Pancreas (tissue), 10 donors: Measurements from ENCODE around the gene ZNF215. TPM values are rescaled to one million over a fixed set of nuclear protein-coding genes. Genes with fewer than 3 reads are reported as not detected.
"Not testable (repeated sequence)": the region's sequence is repeated elsewhere in the genome, so short reads cannot be mapped to it uniquely, and the experiment has no call there.

Experiments used
- ATAC-seq, 4 donors: fragments of 200-7000 bp; cut with Tn5 transposase; one replicate each; pipeline versions ENCODE4 v1.8.0 to v1.9.1; 2020; ENCODE audit warnings: mild to moderate bottlenecking in 4 of 4, moderate library complexity in 4 of 4
- DNase-seq, 6 donors: peaks; one replicate each; pipeline ENCODE4 v3.0.0-alpha.2; 2020
- FAIRE-seq: peaks from 2 replicates; lab custom pipeline; 2012; peaks lifted over from hg19 to GRCh38; lab: Jason Lieb, UNC
- H3K27ac ChIP-seq, 4 donors: fragments of 200-600 bp; sonication (generic); 1 replicate in 3 of 4; 2 replicates in 1 of 4; pipeline versions ENCODE4 v1.5.0 to v1.8.0; 2020
- H3K27me3 ChIP-seq, 4 donors: fragments of 200-600 bp; one replicate each; pipeline ENCODE4 v1.8.0; 2021
- H3K36me3 ChIP-seq, 3 donors: fragments of 200-600 bp; sonication (generic) in 1 of 3; one replicate each; pipeline versions ENCODE4 v1.5.0 to v1.8.0; 2020 to 2021
- H3K4me1 ChIP-seq, 3 donors: fragments of 200-600 bp; one replicate each; pipeline ENCODE4 v1.8.0; 2021
- H3K4me3 ChIP-seq, 4 donors: fragments of 200-600 bp; sonication (generic) in 2 of 4; one replicate each; pipeline versions ENCODE4 v1.5.0 to v1.8.0; 2020 to 2021
- H3K9me3 ChIP-seq, 4 donors: fragments of 200-600 bp; one replicate each; pipeline ENCODE4 v1.8.0; 2021
- CTCF ChIP-seq, 4 donors: fragments of 200-600 bp; sonication (generic) in 3 of 4; IDR thresholded peaks; one replicate each; pipeline versions ENCODE4 v1.5.0 to v1.8.0; 2021; ENCODE audit warnings: antibody characterized with exemption in 4 of 4
- WGBS, 2 donors: extraction: QIAGEN DNeasy Blood & Tissue Kit; methylation state at CpG; one replicate each; pipeline ENCODE4 v1.1.7; 2013; 5-methylcytosine and 5-hydroxymethylcytosine counted together
- intact Hi-C, 3 donors: fragments of 100-400 bp; cut with DNase I; formaldehyde crosslinking; loops; one replicate each; pipeline versions ENCODE4 v1.11.1 to v1.14.2; 2022
- polyA plus RNA-seq, 2 donors: library from polyadenylated mRNA; stranded (reverse); fragments of 200-250 nt; gene quantifications; one replicate each; pipeline ENCODE4 v1.2.3, GENCODE V29; 2013
- total RNA-seq, 6 donors: library from RNA; stranded (reverse); fragmentation: NEBNext Ultra II Directional in 4 of 6; extraction: Animal tissue kit (Norgen Biotek cat#: 25700) in 4 of 6; gene quantifications; one replicate each; pipeline versions ENCODE4 v1.2.1 to v1.2.4, GENCODE V29; 2021 to 2023
- donor health status: healthy with polysubstance abuse.
- donor health status: DM: no; HTN: no; CAD: no; lungs with moderate emphysema.
- donor health status: DM: no; HTN: no; CAD: no.
- donor health status: control.
- donor health status: control.
- donor health status: Bipolar disorder and iron deficiency.
- donor health status: DM: yes; HTN: yes; CAD: no.
- donor health status: DM: no; HTN: no; CAD: no.
- donor health status: DM: no; HTN: no; CAD: no.
- donor health status: DM: yes; HTN: yes; CAD: no.

ZNF215 gene
- total RNA-seq (1 to 10 TPM; 1.7 to 4.5 (median 2.7) TPM), polyA plus RNA-seq (1 to 10 TPM; 1.6 TPM)

GRCh38 chr11:6926208-6927029 is at the start of gene ZNF215:
ZNF215 (plus strand) TSS chr11:6926426; CDS start chr11:6932273, 5,847 bp downstream.
- peaks cover 0 to 8% (median 5%) of the 10 kb centered on the region in 3 donors for H3K4me1 ChIP-seq
- peak; percentile 86 to 93 (median 90) for ATAC-seq
- 1 to 2% methylated on average over 61 of the region's 61 CpGs for WGBS, 2 donors
- peak; percentile 73 to 86 (median 78) for DNase-seq
- intact Hi-C loops, result no loop called here
- no peaks in the 10 kb centered on the region for H3K27me3 ChIP-seq
- FAIRE-seq, result no peak
- H3K27ac ChIP-seq, result peak within 1 kb of the TSS in 2 of 4 donors; percentile 37 to 47
- H3K9me3 ChIP-seq, result no peaks in the 10 kb centered on the region
- peak within 1 kb of the TSS; percentile 24 to 68 (median 50) for H3K4me3 ChIP-seq
- TF ChIP-seq CTCF (IDR thresholded peaks at IDR 0.05), result no peak
- H3K36me3 ChIP-seq, result no peaks in the 10 kb centered on the region

- H3K4me1 ChIP-seq, result no peaks in the 10 kb centered on the region
- intact Hi-C loops, result no loop called here
- no peak for TF ChIP-seq CTCF (IDR thresholded peaks at IDR 0.05)
- no peaks in the 10 kb centered on the region for H3K27me3 ChIP-seq
- no peaks in the 10 kb centered on the region for H3K9me3 ChIP-seq
- ATAC-seq, result no peak
- 67 to 89% methylated on average over 3 of the region's 3 CpGs for WGBS, 2 donors
- H3K36me3 ChIP-seq, result no peaks in the 10 kb centered on the region
- H3K4me3 ChIP-seq, result no peak overlapping the region
- FAIRE-seq, result no peak
- H3K27ac ChIP-seq, result no peak overlapping the region
- DNase-seq, result no peak
Observed at GRCh38 chr11:6876914-6877313, 49.3 kb upstream of the ZNF215 start.

GRCh38 chr11:6882751-6883150 is 43.5 kb upstream of the ZNF215 start:
- H3K27ac ChIP-seq, result no peak overlapping the region
- DNase-seq (no peak), ATAC-seq (no peak), FAIRE-seq (no peak)
- TF ChIP-seq CTCF (IDR thresholded peaks at IDR 0.05), result no peak
- no peak overlapping the region for H3K4me3 ChIP-seq
- H3K36me3 ChIP-seq, result no peaks in the 10 kb centered on the region
- intact Hi-C loops, result no loop called here
- no peaks in the 10 kb centered on the region for H3K4me1 ChIP-seq
- H3K27me3 ChIP-seq, result no peaks in the 10 kb centered on the region
- no peaks in the 10 kb centered on the region for H3K9me3 ChIP-seq

- H3K9me3 ChIP-seq, H3K36me3 ChIP-seq, H3K27ac ChIP-seq, H3K4me1 ChIP-seq, intact Hi-C loops, FAIRE-seq, ATAC-seq, H3K4me3 ChIP-seq, DNase-seq, H3K27me3 ChIP-seq: not testable (repeated sequence)
- WGBS, 2 donors, result 84 to 86% methylated on average over 5 of the region's 5 CpGs
Observed at GRCh38 chr11:6887711-6888110, 38.5 kb upstream of the ZNF215 start.

GRCh38 chr11:6888830-6889229 is 37.4 kb upstream of the ZNF215 start:
- Histone ChIP-seq H3K9me3 (peaks cover 0 to 2% (median 0%) of the 10 kb centered on the region in 4 donors), H3K4me1 (no peaks in the 10 kb centered on the region), H3K36me3 (no peaks in the 10 kb centered on the region), H3K4me3 (no peak overlapping the region), H3K27ac (no peak overlapping the region), H3K27me3 (no peaks in the 10 kb centered on the region)
- FAIRE-seq (no peak), ATAC-seq (no peak), DNase-seq (no peak)
- no peak for TF ChIP-seq CTCF (IDR thresholded peaks at IDR 0.05)
- 71 to 85% methylated on average over 4 of the region's 4 CpGs for WGBS, 2 donors
- intact Hi-C loops, result no loop called here
